GM21381 (cell line): ENCODE data around the gene RRP12.

Experiments used
- ATAC-seq: cut with Tn5 transposase; IDR thresholded peaks from one replicate; pipeline ENCODE4 v1.9.1; 2021; ENCODE audit warnings: mild to moderate bottlenecking, moderate library complexity; ENCODE audit not compliant: unreplicated experiment

Gene RRP12

DNA sequence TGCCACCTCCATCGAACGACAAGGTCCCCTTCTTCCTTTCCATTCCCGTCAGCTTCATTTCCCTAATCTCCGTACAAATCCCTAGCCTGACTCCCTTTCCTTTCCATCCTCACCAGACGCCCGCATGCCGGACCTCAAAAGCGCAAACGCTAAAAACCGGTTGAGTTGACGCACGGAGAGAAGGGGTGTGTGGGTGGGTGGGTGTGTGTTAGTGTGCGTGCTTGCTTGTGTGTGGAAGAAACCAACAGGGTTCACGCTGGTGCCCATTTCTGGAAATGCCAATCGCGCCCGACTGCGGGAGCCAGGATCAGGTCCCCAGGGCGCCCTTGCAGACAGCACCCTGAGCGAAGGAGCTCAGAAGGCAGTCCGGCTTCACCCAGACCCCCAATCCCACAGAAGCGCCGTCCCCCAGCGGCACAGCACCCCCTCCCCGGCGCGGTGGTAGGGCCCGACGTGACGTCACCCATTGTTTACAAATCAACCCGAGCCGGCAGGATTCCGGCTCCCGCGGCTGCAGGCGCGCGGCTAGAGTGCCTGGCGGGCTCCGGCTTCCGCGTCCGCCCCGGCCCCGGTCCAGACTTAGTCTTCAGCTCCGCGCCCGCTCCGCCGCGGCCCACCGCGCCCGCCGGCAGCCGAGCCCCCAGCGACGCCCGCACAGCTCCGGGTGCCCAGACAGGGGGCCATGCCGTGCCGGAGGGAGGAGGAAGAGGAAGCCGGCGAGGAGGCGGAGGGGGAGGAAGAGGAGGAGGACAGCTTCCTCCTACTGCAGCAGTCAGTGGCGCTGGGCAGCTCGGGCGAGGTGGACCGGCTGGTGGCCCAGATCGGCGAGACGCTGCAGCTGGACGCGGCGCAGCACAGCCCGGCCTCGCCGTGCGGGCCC lies 82.1 kb downstream of the RRP12 start, which contains the start of gene FRAT1:
TSS of gene FRAT1 (plus strand) at position 500 of the 880 bp plus-strand sequence. CDS start at position 683, 183 bp downstream.
- peak; percentile 72 for ATAC-seq

DNA sequence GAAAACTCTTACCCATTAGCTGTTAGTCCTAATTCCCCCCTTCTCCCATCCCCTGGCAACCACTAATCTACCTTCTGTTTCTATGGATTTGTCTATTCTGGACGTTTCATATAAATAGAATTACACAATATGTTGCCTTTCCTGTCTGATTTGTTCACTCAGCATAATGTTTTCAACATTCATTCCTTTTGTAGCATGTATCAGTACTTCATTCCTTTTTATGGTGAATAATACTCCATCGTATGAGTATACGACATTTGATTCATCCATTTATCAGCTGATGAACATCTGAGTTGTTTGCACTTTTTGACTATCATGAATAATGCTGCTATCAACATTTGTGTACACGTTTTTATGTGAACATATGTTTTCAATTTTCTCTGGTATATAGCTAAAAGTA lies 86.5 kb downstream of the RRP12 start:
- ATAC-seq: no peak

DNA sequence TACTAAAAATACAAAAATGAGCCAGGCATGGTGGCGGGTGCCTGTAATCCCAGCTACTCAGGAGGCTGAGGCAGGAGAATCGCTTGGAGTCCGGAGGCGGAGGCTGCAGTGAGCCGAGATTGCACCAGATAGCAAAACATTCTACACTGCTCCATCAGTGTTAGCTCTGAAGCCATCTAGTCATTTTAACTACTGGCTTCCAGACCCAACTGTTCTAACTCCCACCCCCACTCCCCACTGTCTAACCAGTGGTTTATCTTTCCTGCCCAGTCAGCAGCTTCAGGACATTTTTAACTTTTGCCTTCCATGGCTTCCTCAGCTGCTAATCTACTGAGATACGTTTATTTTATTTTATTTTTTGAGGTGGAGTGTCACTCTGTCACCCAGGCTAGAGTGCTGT lies 88.2 kb downstream of the RRP12 start:
- ATAC-seq: no peak

GRCh38 chr10:97311111-97311626 lies 90.0 kb downstream of the RRP12 start:
- no peak for ATAC-seq

DNA sequence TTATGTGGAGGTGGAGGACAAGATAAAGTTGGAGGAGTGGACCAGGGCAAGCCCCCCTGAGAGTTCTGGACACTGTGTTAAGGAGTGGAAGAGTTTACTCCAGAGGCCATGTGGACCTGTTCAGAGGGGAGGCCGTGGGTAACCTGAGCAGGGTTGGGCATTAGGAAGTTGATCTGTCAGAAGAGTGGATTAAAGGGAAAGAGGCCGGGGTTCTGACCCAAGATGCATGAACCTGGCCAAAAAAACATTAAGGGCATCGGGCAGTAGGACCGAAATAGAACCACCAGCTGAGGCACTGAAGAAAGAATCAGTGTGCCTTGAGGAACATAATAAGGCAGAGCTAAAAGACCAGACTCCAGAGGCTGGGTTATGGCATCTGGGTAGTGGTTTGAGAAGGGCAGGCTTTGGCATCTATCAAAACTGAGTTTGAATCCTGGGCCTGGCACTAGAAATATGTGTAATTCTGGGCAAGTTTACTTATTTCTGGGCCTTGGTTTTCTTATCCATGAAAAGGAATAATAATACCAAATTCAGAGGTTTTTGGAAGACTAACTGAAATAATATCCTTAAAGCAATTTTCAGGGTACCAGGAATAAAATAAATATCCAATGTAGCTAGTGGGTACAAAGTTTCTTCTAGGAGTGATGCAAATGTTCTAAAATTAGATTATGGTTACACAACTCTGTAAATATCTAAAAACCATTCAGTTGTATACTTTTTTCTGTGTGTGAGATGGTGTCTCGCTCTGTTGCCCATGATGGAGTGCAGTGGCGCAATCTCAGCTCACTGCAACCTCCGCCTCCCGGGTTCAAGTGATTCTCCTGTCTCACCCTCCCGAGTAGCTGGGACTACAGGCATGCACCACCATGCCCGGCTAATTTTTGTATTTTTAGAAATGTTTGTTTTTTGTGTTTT lies 93.0 kb downstream of the RRP12 start:
- ATAC-seq: no peak

GRCh38 chr10:97307441-97307840 lies 93.7 kb downstream of the RRP12 start:
- no peak for ATAC-seq
